Ovary (tissue), 9 donors: ENCODE measurements around the gene GPR183. TPM values are rescaled to one million over a fixed set of nuclear protein-coding genes. Genes with fewer than 3 reads are reported as not detected.

Experiments used
- DNase-seq, 5 donors: peaks; one replicate each; pipeline ENCODE4 v3.0.0-alpha.2; 2019 to 2020
- H3K27ac ChIP-seq, 2 donors: fragments of 200-600 bp; one replicate each; pipeline versions ENCODE4 v1.5.1 to v1.8.0; 2019 to 2022
- H3K27me3 ChIP-seq: fragments of 200-600 bp; one replicate; pipeline ENCODE4 v1.8.0; 2022
- H3K36me3 ChIP-seq: fragments of 200-600 bp; sonication (generic); one replicate; pipeline ENCODE4 v1.5.1; 2019
- H3K4me1 ChIP-seq: one replicate; pipeline ENCODE4 v1.8.1; 2013; ENCODE audit warnings: mild to moderate bottlenecking, moderate library complexity; ENCODE audit not compliant: insufficient read depth
- H3K4me3 ChIP-seq: fragments of 200-600 bp; sonication (generic); one replicate; pipeline ENCODE4 v1.5.1; 2017
- H3K9me3 ChIP-seq, 2 donors: fragments of 200-600 bp in 1 of 2; sonication (generic) in 1 of 2; one replicate each; pipeline versions ENCODE4 v1.5.1 to v1.8.1; 2013 to 2019; ENCODE audit warnings: mild to moderate bottlenecking in 1 of 2, moderate library complexity in 1 of 2
- EP300 ChIP-seq: sonication (generic); formaldehyde crosslinking; IDR thresholded peaks from one replicate; pipeline ENCODE4 v1.6.1; 2017; ENCODE audit warnings: antibody characterized with exemption
- POLR2A ChIP-seq: fragments of 450-650 bp; IDR thresholded peaks from one replicate; pipeline ENCODE4 v1.6.1; 2017; ENCODE audit warnings: antibody characterized with exemption, mild to moderate bottlenecking, moderate library complexity
- WGBS, 3 donors: extraction: QIAGEN DNeasy Blood & Tissue Kit in 1 of 3; methylation state at CpG; one replicate each; pipeline versions ENCODE4 v1.1.5 to v1.1.7; 2013 to 2017; 5-methylcytosine and 5-hydroxymethylcytosine counted together
- intact Hi-C, 4 donors: fragments of 100-400 bp; cut with DNase I; formaldehyde crosslinking; loops; one replicate each; pipeline versions ENCODE4 v1.11.0 to v1.15.1; 2022 to 2023
- polyA plus RNA-seq, 2 donors: library from polyadenylated mRNA; stranded (reverse); fragments of 200-250 nt in 1 of 2; fragments of 350-450 nt in 1 of 2; fragmentation: Illumina TruSeq in 1 of 2; extraction: RNeasy Lipid Tissue Mini Kit (QIAGEN cat#74804) in 1 of 2; gene quantifications; one replicate each; pipeline ENCODE4 v1.2.3, GENCODE V29; 2013 to 2014
- total RNA-seq, 7 donors: library from RNA; depleted of rRNA in 2 of 7; stranded (reverse); fragments of >200 nt in 2 of 7; fragmentation: NEBNext Ultra II Directional in 3 of 7; extraction: Animal tissue kit (Norgen Biotek cat#: 25700) in 3 of 7; gene quantifications; one replicate each; pipeline versions ENCODE4 v1.1.0 to v1.2.4, GENCODE V29; 2016 to 2023
- TF ChIP-seq, protein P1 (sequence below), 3 donors: fragments of 450-650 bp in 2 of 3; fragments of 200-600 bp in 1 of 3; IDR thresholded peaks; one replicate each; pipeline versions ENCODE4 v1.5.1 to v1.8.0; 2016 to 2022; ENCODE audit warnings: antibody characterized with exemption in 3 of 3, mild to moderate bottlenecking in 1 of 3
- donor health status: DM: no; HTN: no; CAD: no; lungs with moderate emphysema.
- donor health status: DM: no; HTN: no; CAD: no.
- donor health status: Bipolar disorder and iron deficiency.
- donor health status: DM: yes; HTN: yes; CAD: no.
- donor health status: DM: no; HTN: no; CAD: no.
- donor health status: DM: yes; HTN: yes; CAD: no.

GPR183 gene
- total and polyA plus RNA-seq, 9 donors: 2.4 to 14.6 (median 5.5) TPM

GRCh38 chr13:99269627-99270241, 37.5 kb downstream of the GPR183 start:
- Histone ChIP-seq H3K4me1 (no peaks in the 10 kb centered on the region), H3K9me3 (no peaks in the 10 kb centered on the region), H3K27ac (no peak overlapping the region), H3K36me3 (no peaks in the 10 kb centered on the region), H3K4me3 (no peak overlapping the region), H3K27me3 (no peaks in the 10 kb centered on the region)
- 54 to 60% (median 58%) methylated on average over 3 of the region's 3 CpGs for WGBS, 3 donors
- intact Hi-C loops: loop anchor here (2.0 to 10.0 kb wide), 5 partner anchors 95 to 168 kb away; no protein-coding TSS in a partner anchor
- no peak for TF ChIP-seq EP300
- TF ChIP-seq, protein P1, sequence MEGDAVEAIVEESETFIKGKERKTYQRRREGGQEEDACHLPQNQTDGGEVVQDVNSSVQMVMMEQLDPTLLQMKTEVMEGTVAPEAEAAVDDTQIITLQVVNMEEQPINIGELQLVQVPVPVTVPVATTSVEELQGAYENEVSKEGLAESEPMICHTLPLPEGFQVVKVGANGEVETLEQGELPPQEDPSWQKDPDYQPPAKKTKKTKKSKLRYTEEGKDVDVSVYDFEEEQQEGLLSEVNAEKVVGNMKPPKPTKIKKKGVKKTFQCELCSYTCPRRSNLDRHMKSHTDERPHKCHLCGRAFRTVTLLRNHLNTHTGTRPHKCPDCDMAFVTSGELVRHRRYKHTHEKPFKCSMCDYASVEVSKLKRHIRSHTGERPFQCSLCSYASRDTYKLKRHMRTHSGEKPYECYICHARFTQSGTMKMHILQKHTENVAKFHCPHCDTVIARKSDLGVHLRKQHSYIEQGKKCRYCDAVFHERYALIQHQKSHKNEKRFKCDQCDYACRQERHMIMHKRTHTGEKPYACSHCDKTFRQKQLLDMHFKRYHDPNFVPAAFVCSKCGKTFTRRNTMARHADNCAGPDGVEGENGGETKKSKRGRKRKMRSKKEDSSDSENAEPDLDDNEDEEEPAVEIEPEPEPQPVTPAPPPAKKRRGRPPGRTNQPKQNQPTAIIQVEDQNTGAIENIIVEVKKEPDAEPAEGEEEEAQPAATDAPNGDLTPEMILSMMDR (IDR thresholded peaks at IDR 0.05): peak; percentile 20 to 86 (median 71)
- TF ChIP-seq POLR2A: no peak
- DNase-seq: peak in 1 of 5 donors; percentile 30

- H3K36me3 ChIP-seq: no peaks in the 10 kb centered on the region
- H3K4me3 ChIP-seq: no peak overlapping the region
- no peak for DNase-seq
- TF ChIP-seq EP300 (no peak), POLR2A (no peak)
- TF ChIP-seq, protein P1 (IDR thresholded peaks at IDR 0.05): no peak
- no peaks in the 10 kb centered on the region for H3K27me3 ChIP-seq
- no peak overlapping the region for H3K27ac ChIP-seq
- WGBS, 3 donors: 70 to 81% (median 77%) methylated on average over 3 of the region's 3 CpGs
- intact Hi-C loops: loop anchor here in 3 of 4 donors (5.0 to 10.0 kb wide), 2 partner anchors 94 to 168 kb away; no protein-coding TSS in a partner anchor
- H3K4me1 ChIP-seq: no peaks in the 10 kb centered on the region
- H3K9me3 ChIP-seq: no peaks in the 10 kb centered on the region
Observed at GRCh38 chr13:99268822-99269221, 38.4 kb downstream of the GPR183 start.

DNA sequence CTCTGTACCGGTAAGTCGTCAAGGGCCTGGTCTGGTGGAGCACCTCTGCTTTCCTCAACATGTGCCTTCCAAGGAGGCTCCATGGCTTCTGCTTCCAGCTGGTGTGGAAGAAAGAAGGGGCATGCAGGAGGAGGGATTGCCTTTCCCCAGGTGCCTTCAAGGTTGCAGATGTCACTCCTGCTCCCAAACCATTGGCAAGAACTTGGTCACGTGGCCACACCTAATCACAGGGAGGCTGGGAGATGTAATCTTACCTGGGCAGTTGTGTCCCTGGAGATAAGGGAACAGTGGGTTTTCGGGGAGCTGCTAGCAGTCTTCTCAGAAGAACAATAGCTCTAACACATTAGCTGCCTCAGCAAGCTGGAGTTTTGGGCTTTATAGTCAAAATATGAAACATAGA, 39.3 kb downstream of the GPR183 start:
- Histone ChIP-seq H3K27ac (no peak overlapping the region), H3K4me1 (no peaks in the 10 kb centered on the region), H3K9me3 (no peaks in the 10 kb centered on the region), H3K4me3 (no peak overlapping the region), H3K27me3 (no peaks in the 10 kb centered on the region), H3K36me3 (no peaks in the 10 kb centered on the region)
- no peak for DNase-seq
- TF ChIP-seq, protein P1 (IDR thresholded peaks at IDR 0.05): no peak
- no peak for TF ChIP-seq POLR2A
- TF ChIP-seq EP300: no peak
- intact Hi-C loops: loop anchor here in 3 of 4 donors (5.0 to 10.0 kb wide), 2 partner anchors 93 to 169 kb away; no protein-coding TSS in a partner anchor
- WGBS, 3 donors: 89 to 96% (median 91%) methylated on average over 4 of the region's 4 CpGs

GRCh38 chr13:99266827-99267226, 40.4 kb downstream of the GPR183 start:
- Histone ChIP-seq H3K27ac (no peak overlapping the region), H3K27me3 (no peaks in the 10 kb centered on the region), H3K9me3 (no peaks in the 10 kb centered on the region), H3K36me3 (no peaks in the 10 kb centered on the region), H3K4me3 (no peak overlapping the region), H3K4me1 (no peaks in the 10 kb centered on the region)
- DNase-seq: no peak
- WGBS, 3 donors: 87 to 89% (median 89%) methylated on average over 6 of the region's 6 CpGs
- intact Hi-C loops: loop anchor here in 3 of 4 donors (5.0 to 10.0 kb wide), 2 partner anchors 92 to 170 kb away; no protein-coding TSS in a partner anchor
- TF ChIP-seq POLR2A: no peak
- TF ChIP-seq, protein P1 (IDR thresholded peaks at IDR 0.05): no peak
- no peak for TF ChIP-seq EP300
